Upper lobe of right lung (tissue), 1 donor: ENCODE measurements around the gene ZNF552. TPM values are rescaled to one million over a fixed set of nuclear protein-coding genes. Genes with fewer than 3 reads are reported as not detected.
"Not testable (repeated sequence)": the region's sequence is repeated elsewhere in the genome, so short reads cannot be mapped to it uniquely, and the experiment has no call there.

Source experiments
- ATAC-seq: fragments of 200-7000 bp; cut with Tn5 transposase; one replicate; pipeline ENCODE4 v1.9.1; 2020; ENCODE audit warnings: mild to moderate bottlenecking, moderate library complexity
- DNase-seq: peaks from one replicate; pipeline ENCODE4 v3.0.0-alpha.2; 2020
- H3K27ac ChIP-seq: fragments of 200-600 bp; one replicate; pipeline ENCODE4 v1.8.0; 2022
- H3K27me3 ChIP-seq: fragments of 200-600 bp; one replicate; pipeline ENCODE4 v1.8.0; 2022; ENCODE audit warnings: mild to moderate bottlenecking
- H3K36me3 ChIP-seq: fragments of 200-600 bp; one replicate; pipeline ENCODE4 v1.8.0; 2022
- H3K4me1 ChIP-seq: fragments of 200-600 bp; one replicate; pipeline ENCODE4 v1.8.0; 2022
- H3K4me3 ChIP-seq: fragments of 200-600 bp; one replicate; pipeline ENCODE4 v1.8.0; 2022; ENCODE audit warnings: mild to moderate bottlenecking
- H3K9me3 ChIP-seq: fragments of 200-600 bp; one replicate; pipeline ENCODE4 v1.8.0; 2022
- intact Hi-C: fragments of 100-400 bp; cut with DNase I; formaldehyde crosslinking; loops from one replicate; pipeline ENCODE4 v1.11.0; 2022
- total RNA-seq: library from RNA; stranded (reverse); fragmentation: NEBNext Ultra II Directional; extraction: Animal tissue kit (Norgen Biotek cat#: 25700); gene quantifications from one replicate; pipeline ENCODE4 v1.2.1, GENCODE V29; 2021
- TF ChIP-seq, protein P1 (sequence below): fragments of 200-600 bp; IDR thresholded peaks from one replicate; pipeline ENCODE4 v1.8.0; 2022; ENCODE audit warnings: antibody characterized with exemption
- donor health status: DM: no; HTN: yes; CAD: no; lungs with severe emphysema.

ZNF552 gene
- total RNA-seq, 1 donor from 2014 or later: 10.9 TPM

DNA sequence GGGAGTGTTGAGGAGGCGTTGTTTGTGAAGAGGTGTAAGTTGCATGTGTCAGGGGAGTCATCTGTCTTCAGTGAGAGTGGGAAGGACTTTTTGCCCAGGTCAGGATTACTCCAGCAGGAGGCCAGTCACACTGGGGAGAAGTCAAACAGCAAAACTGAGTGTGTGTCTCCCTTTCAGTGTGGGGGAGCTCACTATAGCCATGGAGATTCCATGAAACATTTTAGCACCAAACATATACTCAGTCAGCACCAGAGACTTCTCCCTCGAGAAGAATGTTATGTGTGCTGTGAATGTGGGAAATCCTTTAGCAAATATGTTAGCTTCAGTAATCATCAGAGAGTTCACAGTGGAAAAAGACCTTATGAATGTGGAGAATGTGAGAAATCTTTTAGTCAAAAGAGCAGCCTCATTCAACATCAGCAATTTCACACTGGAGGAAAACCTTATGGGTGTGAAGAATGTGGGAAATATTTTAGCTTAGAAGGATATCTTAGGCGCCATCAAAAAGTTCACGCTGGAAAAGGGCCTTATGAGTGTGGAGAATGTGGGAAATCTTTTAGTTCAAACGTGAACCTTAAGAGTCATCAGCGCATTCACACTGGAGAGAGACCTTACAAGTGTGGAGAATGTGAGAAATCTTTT, 26.5 kb upstream of the ZNF552 start:
- intact Hi-C loops: no loop called here
- H3K9me3 ChIP-seq: no peaks in the 10 kb centered on the region

DNA sequence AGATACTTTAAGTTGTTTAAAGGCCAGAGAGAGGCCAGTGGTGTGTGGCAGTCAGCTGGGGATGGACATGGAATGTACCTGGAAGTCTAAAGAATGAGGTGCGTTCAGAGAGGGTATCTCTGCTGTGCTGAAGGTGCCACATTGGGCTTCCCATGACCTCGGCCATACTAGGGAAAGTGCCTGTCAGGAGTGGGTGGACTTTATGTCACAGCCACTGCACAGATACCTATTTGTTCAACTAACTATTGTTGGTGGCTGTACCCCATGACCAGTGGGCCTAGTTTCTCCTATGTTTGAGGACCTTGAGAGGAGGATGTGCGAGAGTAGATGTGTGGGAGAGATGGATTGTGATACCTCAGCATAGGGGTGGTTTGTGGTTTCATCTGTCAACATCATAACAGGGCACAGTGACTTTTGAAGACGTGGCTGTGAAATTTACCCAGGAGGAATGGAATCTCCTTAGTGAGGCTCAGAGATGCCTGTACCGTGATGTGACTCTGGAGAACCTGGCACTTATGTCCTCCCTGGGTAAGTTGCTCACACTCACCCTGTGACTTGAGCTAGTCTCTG, 24.0 kb upstream of the ZNF552 start:
- ATAC-seq: peak; percentile 36
- H3K27me3 ChIP-seq, H3K9me3 ChIP-seq, H3K4me1 ChIP-seq, DNase-seq, H3K4me3 ChIP-seq, H3K27ac ChIP-seq, intact Hi-C loops: not testable (repeated sequence)
- peaks cover 29% of the 10 kb centered on the region for H3K36me3 ChIP-seq

More for the DNA sequence above, 26.5 kb upstream of the ZNF552 start:
- H3K4me3 ChIP-seq: no peak overlapping the region
- peaks cover 29% of the 10 kb centered on the region for H3K36me3 ChIP-seq
- H3K27ac ChIP-seq: no peak overlapping the region
- H3K4me1 ChIP-seq: no peaks in the 10 kb centered on the region
- no peak for ATAC-seq
- DNase-seq: no peak
- TF ChIP-seq, protein P1, sequence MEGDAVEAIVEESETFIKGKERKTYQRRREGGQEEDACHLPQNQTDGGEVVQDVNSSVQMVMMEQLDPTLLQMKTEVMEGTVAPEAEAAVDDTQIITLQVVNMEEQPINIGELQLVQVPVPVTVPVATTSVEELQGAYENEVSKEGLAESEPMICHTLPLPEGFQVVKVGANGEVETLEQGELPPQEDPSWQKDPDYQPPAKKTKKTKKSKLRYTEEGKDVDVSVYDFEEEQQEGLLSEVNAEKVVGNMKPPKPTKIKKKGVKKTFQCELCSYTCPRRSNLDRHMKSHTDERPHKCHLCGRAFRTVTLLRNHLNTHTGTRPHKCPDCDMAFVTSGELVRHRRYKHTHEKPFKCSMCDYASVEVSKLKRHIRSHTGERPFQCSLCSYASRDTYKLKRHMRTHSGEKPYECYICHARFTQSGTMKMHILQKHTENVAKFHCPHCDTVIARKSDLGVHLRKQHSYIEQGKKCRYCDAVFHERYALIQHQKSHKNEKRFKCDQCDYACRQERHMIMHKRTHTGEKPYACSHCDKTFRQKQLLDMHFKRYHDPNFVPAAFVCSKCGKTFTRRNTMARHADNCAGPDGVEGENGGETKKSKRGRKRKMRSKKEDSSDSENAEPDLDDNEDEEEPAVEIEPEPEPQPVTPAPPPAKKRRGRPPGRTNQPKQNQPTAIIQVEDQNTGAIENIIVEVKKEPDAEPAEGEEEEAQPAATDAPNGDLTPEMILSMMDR: no peak
- no peaks in the 10 kb centered on the region for H3K27me3 ChIP-seq

DNA sequence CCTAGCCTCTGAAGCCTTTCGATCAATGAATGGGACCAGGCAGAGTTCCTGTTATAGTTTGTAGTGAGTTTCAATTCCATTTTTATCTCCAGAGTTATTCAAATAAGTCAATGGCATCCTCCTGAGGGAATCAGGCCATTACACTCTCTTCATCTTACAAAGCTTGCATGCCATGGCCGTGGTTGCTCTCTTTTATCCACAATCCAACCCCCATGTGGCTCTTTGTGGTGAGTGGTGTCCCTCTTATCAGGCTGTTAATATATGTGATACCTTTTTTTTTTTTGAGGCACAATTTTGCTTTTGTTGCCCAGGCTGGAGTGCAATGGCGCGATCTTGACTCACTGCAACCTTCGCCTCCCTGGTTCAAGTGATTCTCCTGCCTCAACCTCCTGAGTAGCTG, 22.3 kb upstream of the ZNF552 start:
- H3K4me3 ChIP-seq, DNase-seq, H3K27ac ChIP-seq, intact Hi-C loops, H3K4me1 ChIP-seq, ATAC-seq, H3K9me3 ChIP-seq, H3K27me3 ChIP-seq: not testable (repeated sequence)
- H3K36me3 ChIP-seq: peaks cover 26% of the 10 kb centered on the region

DNA sequence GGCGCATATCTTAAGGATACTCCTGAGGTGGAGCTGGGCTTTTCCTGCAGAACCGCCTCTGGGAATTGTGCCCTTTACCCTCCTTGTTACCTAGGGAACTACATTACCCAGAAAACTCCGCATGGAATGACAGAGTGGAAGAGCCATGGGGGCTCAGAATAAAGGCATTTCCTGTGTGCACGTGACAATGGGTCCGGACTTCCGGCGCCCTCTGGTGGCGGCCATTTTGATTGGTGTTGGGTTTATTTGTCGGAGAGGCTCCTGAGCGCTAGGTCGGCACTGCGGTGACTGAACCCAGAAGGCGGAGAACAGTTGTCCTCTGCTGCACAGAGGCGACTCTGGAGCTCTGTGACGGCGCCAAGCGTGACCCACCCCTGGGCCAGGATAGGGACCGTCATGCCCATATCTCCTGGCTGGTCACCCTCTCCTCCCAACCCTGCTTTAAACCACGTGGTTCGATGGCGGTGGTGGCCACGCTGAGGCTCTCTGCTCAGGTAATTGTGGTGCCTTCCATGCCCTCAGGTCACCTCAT, 15.4 kb upstream of the ZNF552 start, which contains the start of gene ZNF587B:
Gene ZNF587B (plus strand): TSS at position 229 of the 532 bp plus-strand sequence. CDS start 230 bp downstream, at position 459.
- H3K36me3 ChIP-seq: no peaks in the 10 kb centered on the region
- H3K27ac ChIP-seq: peak within 1 kb of the TSS; percentile 66
- H3K4me3 ChIP-seq: peak within 1 kb of the TSS; percentile 53
- no peaks in the 10 kb centered on the region for H3K4me1 ChIP-seq
- DNase-seq (peak; percentile 67), ATAC-seq (peak; percentile 89)
- H3K27me3 ChIP-seq: no peaks in the 10 kb centered on the region
- TF ChIP-seq, protein P1: peak; percentile 37
- H3K9me3 ChIP-seq: no peaks in the 10 kb centered on the region
- intact Hi-C loops: no loop called here

DNA sequence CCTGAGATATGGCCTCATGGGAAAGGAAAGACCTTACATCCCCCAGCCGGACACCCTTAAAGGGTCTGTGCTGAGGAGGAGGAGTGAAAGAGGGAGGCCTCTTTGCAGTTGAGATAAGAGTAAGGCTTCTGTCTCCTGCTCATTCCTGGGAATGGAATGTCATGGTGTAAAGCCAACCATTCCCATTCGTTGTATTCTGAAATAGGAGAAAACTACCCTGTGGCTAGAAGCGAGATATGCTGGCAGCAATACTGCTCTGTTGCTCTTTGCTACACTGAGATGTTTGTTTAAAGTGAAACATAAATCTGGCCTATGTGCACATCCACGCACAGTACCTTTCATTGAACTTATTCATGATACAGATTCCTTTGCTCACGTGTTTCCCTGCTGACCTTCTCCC, 14.6 kb upstream of the ZNF552 start:
- no peak for ATAC-seq
- Histone ChIP-seq H3K27me3 (no peaks in the 10 kb centered on the region), H3K27ac (no peak overlapping the region), H3K9me3 (no peaks in the 10 kb centered on the region), H3K36me3 (no peaks in the 10 kb centered on the region), H3K4me3 (no peak overlapping the region), H3K4me1 (no peaks in the 10 kb centered on the region)
- TF ChIP-seq, protein P1: no peak
- intact Hi-C loops: no loop called here
- no peak for DNase-seq

DNA sequence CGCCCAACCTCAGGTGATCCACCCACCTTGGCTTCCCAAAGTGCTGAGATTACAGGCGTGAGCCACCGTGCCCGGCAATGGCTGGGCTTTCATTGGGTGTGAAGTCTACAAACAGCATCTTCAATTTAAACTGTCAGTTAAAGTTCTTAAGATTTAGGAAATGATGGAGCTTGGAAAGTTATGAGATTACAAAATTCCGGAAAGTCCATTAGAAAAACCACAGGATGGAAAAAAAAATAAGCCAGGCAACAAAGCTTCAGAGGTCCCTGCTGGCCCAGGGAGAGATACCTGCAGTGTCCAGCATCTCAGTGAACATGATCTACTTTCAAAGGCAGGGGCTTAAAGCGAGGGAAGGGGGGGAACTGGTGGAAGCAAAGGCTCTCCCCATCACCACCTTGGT, 10.8 kb upstream of the ZNF552 start:
- ATAC-seq: no peak
- Histone ChIP-seq H3K4me1 (peaks cover 5% of the 10 kb centered on the region), H3K27ac (no peak overlapping the region), H3K36me3 (no peaks in the 10 kb centered on the region), H3K27me3 (no peaks in the 10 kb centered on the region), H3K4me3 (no peak overlapping the region), H3K9me3 (no peaks in the 10 kb centered on the region)
- TF ChIP-seq, protein P1: no peak
- no peak for DNase-seq
- intact Hi-C loops: no loop called here

DNA sequence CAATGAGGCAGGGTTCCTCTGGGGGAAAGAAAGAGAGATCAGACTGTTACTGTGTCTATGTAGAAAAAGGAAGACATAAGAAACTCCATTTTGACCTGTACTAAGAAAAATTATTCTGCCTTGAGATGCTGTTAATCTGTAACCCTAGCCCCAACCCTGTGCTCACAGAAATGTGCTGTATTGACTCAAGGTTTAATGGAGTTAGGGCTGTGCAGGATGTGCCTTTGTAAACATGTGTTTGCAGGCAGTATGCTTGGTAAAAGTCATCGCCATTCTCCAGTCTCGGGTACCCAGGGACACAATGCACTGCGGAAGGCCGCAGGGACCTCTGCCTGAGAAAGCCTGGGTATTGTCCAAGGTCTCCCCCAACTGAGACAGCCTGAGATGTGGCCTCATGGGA, 8.9 kb upstream of the ZNF552 start:
- H3K27ac ChIP-seq, H3K9me3 ChIP-seq, ATAC-seq, H3K4me1 ChIP-seq, H3K27me3 ChIP-seq, DNase-seq, intact Hi-C loops, H3K4me3 ChIP-seq, H3K36me3 ChIP-seq: not testable (repeated sequence)

DNA sequence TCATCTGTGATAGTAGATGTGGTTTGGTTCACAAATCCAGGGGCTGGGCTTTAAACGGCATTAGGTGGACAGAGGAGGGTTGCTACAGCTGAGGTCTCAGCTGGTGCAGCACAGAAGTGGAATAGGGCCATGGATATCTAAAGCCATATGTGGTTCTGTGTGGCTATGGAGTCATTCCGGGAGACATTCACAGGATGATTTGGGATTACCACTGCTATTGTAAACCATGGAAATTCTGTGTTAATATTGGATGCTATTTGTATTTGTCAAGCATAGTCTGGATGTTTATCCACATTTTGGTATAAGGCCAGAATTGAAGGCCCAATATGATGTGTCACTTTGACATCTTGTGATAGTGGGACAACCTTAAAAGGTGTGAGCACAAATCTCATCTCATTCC, 8.4 kb upstream of the ZNF552 start:
- H3K4me1 ChIP-seq, intact Hi-C loops: not testable (repeated sequence)

DNA sequence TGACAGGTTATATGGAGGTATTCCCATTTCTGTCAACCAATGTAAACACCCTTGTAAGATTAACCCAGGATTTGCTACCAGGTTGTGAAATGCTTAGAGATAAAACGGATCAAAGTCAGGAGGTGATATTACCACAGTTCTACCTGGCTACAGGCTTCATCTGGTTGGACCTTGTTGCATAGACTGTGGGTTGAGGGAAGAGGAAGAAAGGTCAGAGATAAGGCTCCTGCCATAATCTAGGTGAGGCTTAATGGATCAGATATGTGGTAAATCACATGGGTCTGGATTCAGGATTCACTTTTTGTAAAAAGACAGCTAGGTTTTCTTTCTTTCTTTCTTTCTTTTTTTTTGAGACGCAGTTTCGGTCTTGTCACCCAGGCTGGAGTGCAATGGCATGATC, 6.8 kb upstream of the ZNF552 start:
- H3K9me3 ChIP-seq, intact Hi-C loops, ATAC-seq, H3K27ac ChIP-seq, H3K4me3 ChIP-seq, H3K36me3 ChIP-seq, H3K27me3 ChIP-seq, H3K4me1 ChIP-seq, DNase-seq: not testable (repeated sequence)

More for the DNA sequence above, 8.4 kb upstream of the ZNF552 start:
- not testable (repeated sequence) for H3K27ac ChIP-seq, H3K9me3 ChIP-seq, DNase-seq, ATAC-seq, H3K4me3 ChIP-seq, H3K27me3 ChIP-seq, H3K36me3 ChIP-seq

DNA sequence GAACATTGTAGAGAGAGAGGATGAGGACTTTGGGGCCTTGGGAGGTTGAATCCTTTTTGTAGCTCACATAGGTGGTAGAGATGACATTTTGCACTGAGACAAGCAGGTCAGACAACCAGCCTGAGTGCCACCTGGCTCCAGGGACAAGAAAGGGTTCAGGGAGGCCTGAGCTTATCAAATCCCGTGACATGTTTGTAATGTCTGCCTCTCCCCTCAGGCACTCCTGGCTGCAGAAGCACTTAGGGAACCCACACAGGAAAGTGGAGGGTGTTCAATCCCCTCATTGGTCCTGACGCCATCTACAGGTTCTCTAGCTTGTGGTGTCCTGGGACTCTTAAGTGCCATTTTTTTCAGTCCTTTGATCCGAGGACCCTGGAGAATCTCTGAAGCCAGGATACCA, 6.4 kb upstream of the ZNF552 start:
- H3K9me3 ChIP-seq, ATAC-seq, H3K36me3 ChIP-seq, intact Hi-C loops, H3K4me1 ChIP-seq, H3K27ac ChIP-seq, DNase-seq, H3K27me3 ChIP-seq, H3K4me3 ChIP-seq: not testable (repeated sequence)
